ENCODE data around the gene ASB6.

- TF ChIP-seq CTCF (conservative IDR thresholded peaks at IDR 0.05; ENCODE audit: low read depth, low read length) (no peak; the same call in 1 of the 2 replicates), EZH2 (IDR thresholded peaks at IDR 0.05; ENCODE audit: low read length, unreplicated experiment) (no peak), EZH2phosphoT487 (IDR thresholded peaks at IDR 0.05; ENCODE audit: borderline replicate concordance, low read length) (no peak)
These were observed 21.9 kb downstream of the ASB6 start for GRCh38 chr9:129619787-129620668.
